K562 (cell line): ENCODE results near the gene SOX6. TPM values are rescaled to one million over a fixed set of nuclear protein-coding genes. Genes with fewer than 3 reads are reported as not detected.

ENCODE experiments used
- ARID3A ChIP-seq: IDR thresholded peaks from 2 replicates; pipeline ENCODE4 v1.6.1; 2012; ENCODE audit warnings: low read depth, low read length, improper control_type of control experiment, borderline replicate concordance
- ATF3 ChIP-seq, 2 experiments: fragments of 450-650 bp in 1 of 2; sonication (generic) in 1 of 2; formaldehyde crosslinking in 1 of 2; IDR thresholded peaks in 1 of 2; conservative IDR thresholded peaks in 1 of 2; 2 replicates each; pipeline versions ENCODE4 v1.6.1 to v1.8.1; 2016 to 2023; ENCODE audit warnings: mild to moderate bottlenecking in 2 of 2, moderate library complexity in 2 of 2, inconsistent platforms in 1 of 2, missing genetic modification reagents in 1 of 2
- BCLAF1 ChIP-seq, 2 experiments: fragments of 450-650 bp in 1 of 2; IDR thresholded peaks; 2 replicates each; pipeline ENCODE4 v1.6.1; 2011 to 2017; ENCODE audit warnings: low read depth in 2 of 2, antibody characterized with exemption in 1 of 2, borderline replicate concordance in 1 of 2, low read length in 1 of 2, mild to moderate bottlenecking in 1 of 2, mixed read lengths in 1 of 2; ENCODE audit not compliant: control insufficient read depth in 1 of 2
- C11orf30 ChIP-seq: fragments of 450-650 bp; IDR thresholded peaks from 2 replicates; pipeline ENCODE4 v1.6.1; 2016; ENCODE audit warnings: low read depth, mild to moderate bottlenecking
- CAMTA2 ChIP-seq: fragments of 250-450 bp; sonication (Bioruptor Pico); conservative IDR thresholded peaks from 2 replicates; pipeline ENCODE4 v1.5.1; 2022
- CBFA2T2 ChIP-seq: fragments of 450-650 bp; conservative IDR thresholded peaks from 2 replicates; pipeline ENCODE4 v1.6.1; 2017; ENCODE audit warnings: mild to moderate bottlenecking
- CBX5 ChIP-seq: IDR thresholded peaks from 2 replicates; pipeline ENCODE4 v1.6.1; 2014; ENCODE audit warnings: low read depth, borderline replicate concordance
- CHD4 ChIP-seq: fragments of 200-600 bp; sonication (generic); IDR thresholded peaks from 3 replicates; pipeline ENCODE4 v1.6.1; 2012; ENCODE audit warnings: low read depth, mild to moderate bottlenecking, mixed read lengths, low read length, inconsistent platforms; ENCODE audit not compliant: insufficient read depth, insufficient replicate concordance, poor library complexity, severe bottlenecking
- COPS2 ChIP-seq: fragments of 450-650 bp; conservative IDR thresholded peaks from 2 replicates; pipeline ENCODE4 v1.6.1; 2016; ENCODE audit warnings: mild to moderate bottlenecking, moderate library complexity
- E2F1 ChIP-seq: sonication (generic); formaldehyde crosslinking; IDR thresholded peaks from 2 replicates; pipeline ENCODE4 v1.8.1; 2023; ENCODE audit warnings: mild to moderate bottlenecking, missing genetic modification reagents, moderate library complexity
- EWSR1 ChIP-seq: fragments of 450-650 bp; IDR thresholded peaks from 2 replicates; pipeline ENCODE4 v1.6.1; 2018; ENCODE audit warnings: borderline replicate concordance, mild to moderate bottlenecking, low read depth, moderate library complexity; ENCODE audit not compliant: partially characterized antibody
- HDAC8 ChIP-seq: fragments of 450-650 bp; IDR thresholded peaks from 2 replicates; pipeline ENCODE4 v1.6.1; 2016; ENCODE audit warnings: mild to moderate bottlenecking, missing genetic modification characterization, moderate library complexity, missing compliant biosample characterization
- HNRNPK ChIP-seq: fragments of 200-400 bp; formaldehyde crosslinking; IDR thresholded peaks from one replicate; pipeline ENCODE4 v1.6.1; 2018; ENCODE audit warnings: mild to moderate bottlenecking, low read depth, low read length; ENCODE audit not compliant: poor library complexity, severe bottlenecking
- MAFK ChIP-seq: IDR thresholded peaks from 2 replicates; pipeline ENCODE4 v1.6.1; 2011; ENCODE audit warnings: low read length, improper control_type of control experiment
- TAL1 ChIP-seq: fragments of 450-650 bp; IDR thresholded peaks from 2 replicates; pipeline ENCODE4 v1.6.1; 2016; ENCODE audit warnings: mild to moderate bottlenecking
- TEAD4 ChIP-seq, 2 experiments: sonication (generic) in 1 of 2; formaldehyde crosslinking in 1 of 2; IDR thresholded peaks; 2 replicates each; pipeline versions ENCODE4 v1.6.1 to v1.8.0; 2012 to 2022; ENCODE audit warnings: borderline replicate concordance in 1 of 2, inconsistent platforms in 1 of 2, low read length in 1 of 2, mild to moderate bottlenecking in 1 of 2, missing genetic modification reagents in 1 of 2
- ZNF217 ChIP-seq: sonication (generic); formaldehyde crosslinking; IDR thresholded peaks from 2 replicates; pipeline ENCODE4 v1.8.0; 2022; ENCODE audit warnings: mild to moderate bottlenecking, missing genetic modification reagents
- polyA plus RNA-seq, 8 experiments: library from polyadenylated mRNA; depleted of rRNA in 4 of 8; stranded (reverse) in 5 of 8; unstranded in 3 of 8; fragments of >200 nt; fragmentation: Nextera tagmentation in 2 of 8; fragmentation: Illumina TruSeq in 1 of 8; extraction: Ambion mirVana in 2 of 8; extraction: Trizol in 1 of 8; gene quantifications; 2 replicates each; pipeline versions ENCODE4 v1.2.1 to v1.2.3, GENCODE V29; 2011 to 2014; ENCODE audit warnings: inconsistent platforms in 1 of 8, missing spikeins in 1 of 8
- total RNA-seq, 7 experiments: library from RNA; depleted of rRNA in 6 of 7; stranded (reverse); fragments of >200 nt in 6 of 7; fragmentation: Illumina TruSeq in 2 of 7; extraction: Trizol in 2 of 7; gene quantifications; 2 replicates each; pipeline versions ENCODE4 v1.2.1 to v1.2.3, GENCODE V29; 2011 to 2021; ENCODE audit warnings: low replicate concordance in 1 of 7
- TF ChIP-seq, protein P1 (sequence below): fragments of 450-650 bp; IDR thresholded peaks from 2 replicates; pipeline ENCODE4 v1.6.1; 2017; ENCODE audit warnings: antibody characterized with exemption

The SOX6 gene
- total and polyA plus RNA-seq, 9 of the 15 experiments (the other 6 are each of a cell fraction or from before 2014, with no cell fraction given), result 0.89 to 8.7 (median 5.7) TPM

DNA sequence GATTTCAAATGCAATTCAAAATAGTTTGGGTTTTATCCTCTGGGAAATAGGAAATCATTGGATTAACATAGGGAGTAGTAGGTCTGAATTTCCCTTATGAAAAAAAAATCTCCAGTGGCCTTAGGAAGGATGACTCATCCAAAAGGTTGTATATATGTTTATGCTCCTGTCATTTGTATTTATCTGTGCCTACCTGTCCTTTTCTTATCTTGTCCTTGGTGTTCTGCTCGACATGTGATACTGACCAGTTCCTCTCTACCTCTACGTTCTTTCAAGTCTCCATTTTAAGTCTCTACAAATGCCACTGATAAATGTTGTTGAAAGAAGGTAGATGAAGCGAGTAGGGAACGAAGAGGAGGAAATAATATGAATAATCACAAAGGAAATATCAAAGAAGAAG is 3.0 kb upstream of the SOX6 start (continued):
- TF ChIP-seq BCLAF1 (IDR thresholded peaks at IDR 0.05; ENCODE audit: borderline replicate concordance in 1 of 2, control insufficient read depth in 1 of 2, low read depth in 2 of 2, low read length in 1 of 2), result no peak
- no peak for TF ChIP-seq ZNF217
- no peak for TF ChIP-seq EWSR1
- peak; percentile 91 for TF ChIP-seq TAL1
- no peak for TF ChIP-seq CAMTA2 (CRISPR knock-in tag)
- TF ChIP-seq CHD4, result no peak
- TF ChIP-seq MAFK, result peak; percentile 23; the same call in 1 of the 2 replicates
- peak; percentile 90 for TF ChIP-seq TEAD4 (IDR thresholded peaks at IDR 0.05; ENCODE audit: low read length)
- no peak for TF ChIP-seq TEAD4 (CRISPR knock-in tag; IDR thresholded peaks at IDR 0.05; ENCODE audit: borderline replicate concordance)
- peak; percentile 75 for TF ChIP-seq C11orf30
- TF ChIP-seq CBX5, result no peak
- peak; percentile 23; the same call in 1 of the 2 replicates for TF ChIP-seq ARID3A
- TF ChIP-seq COPS2, result no peak
- peak; percentile 86 for TF ChIP-seq CBFA2T2
- no peak for TF ChIP-seq HNRNPK
- no peak for TF ChIP-seq E2F1
- TF ChIP-seq, protein P1, sequence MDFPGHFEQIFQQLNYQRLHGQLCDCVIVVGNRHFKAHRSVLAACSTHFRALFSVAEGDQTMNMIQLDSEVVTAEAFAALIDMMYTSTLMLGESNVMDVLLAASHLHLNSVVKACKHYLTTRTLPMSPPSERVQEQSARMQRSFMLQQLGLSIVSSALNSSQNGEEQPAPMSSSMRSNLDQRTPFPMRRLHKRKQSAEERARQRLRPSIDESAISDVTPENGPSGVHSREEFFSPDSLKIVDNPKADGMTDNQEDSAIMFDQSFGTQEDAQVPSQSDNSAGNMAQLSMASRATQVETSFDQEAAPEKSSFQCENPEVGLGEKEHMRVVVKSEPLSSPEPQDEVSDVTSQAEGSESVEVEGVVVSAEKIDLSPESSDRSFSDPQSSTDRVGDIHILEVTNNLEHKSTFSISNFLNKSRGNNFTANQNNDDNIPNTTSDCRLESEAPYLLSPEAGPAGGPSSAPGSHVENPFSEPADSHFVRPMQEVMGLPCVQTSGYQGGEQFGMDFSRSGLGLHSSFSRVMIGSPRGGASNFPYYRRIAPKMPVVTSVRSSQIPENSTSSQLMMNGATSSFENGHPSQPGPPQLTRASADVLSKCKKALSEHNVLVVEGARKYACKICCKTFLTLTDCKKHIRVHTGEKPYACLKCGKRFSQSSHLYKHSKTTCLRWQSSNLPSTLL, result no peak
- peak; percentile 95 for TF ChIP-seq ATF3 (IDR thresholded peaks at IDR 0.05)
- TF ChIP-seq ATF3 (CRISPR knock-in tag; conservative IDR thresholded peaks at IDR 0.05), result no peak
- TF ChIP-seq HDAC8 (tag), result no peak
